ENCODE data around the gene MYL4.
A peak's percentile ranks its signal among the peaks of the same experiment; 100 is the strongest.

Gene MYL4

DNA sequence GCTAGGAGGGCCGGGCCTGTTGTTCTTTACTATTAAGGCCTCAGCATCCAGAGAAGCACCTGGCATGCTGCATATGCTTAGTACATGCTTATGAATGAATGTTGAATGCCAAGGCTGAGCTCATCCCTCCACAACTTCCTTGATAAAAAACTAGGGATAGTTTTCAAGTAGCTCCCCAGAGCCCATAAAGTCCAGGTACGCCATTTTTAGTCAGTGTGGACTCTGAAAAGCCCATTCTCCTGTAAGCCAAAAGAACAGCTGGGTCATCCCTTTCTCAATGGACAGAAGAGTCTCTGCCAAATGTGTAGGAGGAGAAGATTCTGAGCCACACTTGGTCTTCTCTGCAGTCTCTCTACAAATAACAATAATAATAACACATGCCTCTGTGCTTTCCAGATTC is 35.5 kb downstream of the MYL4 start:
- DNase-seq (ENCODE audit: low read depth), result no peak
- TF ChIP-seq, protein P1, sequence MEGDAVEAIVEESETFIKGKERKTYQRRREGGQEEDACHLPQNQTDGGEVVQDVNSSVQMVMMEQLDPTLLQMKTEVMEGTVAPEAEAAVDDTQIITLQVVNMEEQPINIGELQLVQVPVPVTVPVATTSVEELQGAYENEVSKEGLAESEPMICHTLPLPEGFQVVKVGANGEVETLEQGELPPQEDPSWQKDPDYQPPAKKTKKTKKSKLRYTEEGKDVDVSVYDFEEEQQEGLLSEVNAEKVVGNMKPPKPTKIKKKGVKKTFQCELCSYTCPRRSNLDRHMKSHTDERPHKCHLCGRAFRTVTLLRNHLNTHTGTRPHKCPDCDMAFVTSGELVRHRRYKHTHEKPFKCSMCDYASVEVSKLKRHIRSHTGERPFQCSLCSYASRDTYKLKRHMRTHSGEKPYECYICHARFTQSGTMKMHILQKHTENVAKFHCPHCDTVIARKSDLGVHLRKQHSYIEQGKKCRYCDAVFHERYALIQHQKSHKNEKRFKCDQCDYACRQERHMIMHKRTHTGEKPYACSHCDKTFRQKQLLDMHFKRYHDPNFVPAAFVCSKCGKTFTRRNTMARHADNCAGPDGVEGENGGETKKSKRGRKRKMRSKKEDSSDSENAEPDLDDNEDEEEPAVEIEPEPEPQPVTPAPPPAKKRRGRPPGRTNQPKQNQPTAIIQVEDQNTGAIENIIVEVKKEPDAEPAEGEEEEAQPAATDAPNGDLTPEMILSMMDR (IDR thresholded peaks at IDR 0.05; ENCODE audit: control insufficient read depth, insufficient read depth, low read depth, low read length, missing control alignments), result no peak

DNA sequence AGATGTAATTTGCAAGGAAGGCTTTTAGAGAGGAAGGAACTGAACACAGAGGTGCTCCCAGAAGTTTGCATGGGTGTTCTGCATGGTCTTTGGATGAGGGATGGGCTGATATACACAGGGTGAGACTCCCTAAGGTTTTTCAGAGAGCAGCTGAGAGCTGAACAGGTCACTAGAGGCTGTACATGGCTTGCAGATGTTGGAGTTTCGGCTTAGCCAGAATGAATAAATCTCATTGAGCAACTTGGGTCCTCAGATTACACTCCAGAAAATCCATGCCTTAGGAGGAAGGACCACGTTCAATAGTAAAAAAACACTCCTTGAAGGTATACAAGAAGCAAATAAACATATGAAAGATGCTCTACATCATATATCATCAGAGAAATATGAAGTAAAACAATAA is 37.0 kb downstream of the MYL4 start:
- H3K4me3 ChIP-seq (ENCODE audit: control insufficient read depth, low read depth, low read length), result no peak overlapping the region
- no peak for DNase-seq (ENCODE audit: low read depth)
- TF ChIP-seq, protein P1 (IDR thresholded peaks at IDR 0.05; ENCODE audit: control insufficient read depth, insufficient read depth, low read depth, low read length, missing control alignments), result no peak

More for the DNA sequence above, 35.5 kb downstream of the MYL4 start:
- no peak overlapping the region for H3K4me3 ChIP-seq (ENCODE audit: control insufficient read depth, low read depth, low read length)

DNA sequence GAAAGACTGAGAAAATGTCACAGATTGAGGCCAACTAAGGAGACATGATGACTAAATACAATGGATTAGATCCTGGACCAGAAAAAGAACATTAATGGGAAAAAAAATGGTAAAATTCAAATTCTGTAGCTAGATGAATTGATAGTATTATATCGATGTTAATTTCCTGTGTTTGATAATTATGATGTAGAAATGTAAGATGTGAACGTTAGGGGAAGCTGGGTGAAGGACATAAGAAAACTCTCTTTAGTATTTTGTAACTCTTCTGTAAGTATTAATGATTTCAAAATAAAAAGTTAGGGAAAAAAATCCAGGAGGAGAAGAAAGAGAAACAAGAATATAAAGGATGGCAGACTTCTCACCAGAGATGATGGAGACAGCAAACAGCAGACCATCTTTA is 41.7 kb downstream of the MYL4 start:
- no peak overlapping the region for H3K4me3 ChIP-seq (ENCODE audit: control insufficient read depth, low read depth, low read length)
- no peak for DNase-seq (ENCODE audit: low read depth)
- TF ChIP-seq, protein P1 (IDR thresholded peaks at IDR 0.05; ENCODE audit: control insufficient read depth, insufficient read depth, low read depth, low read length, missing control alignments), result no peak

DNA sequence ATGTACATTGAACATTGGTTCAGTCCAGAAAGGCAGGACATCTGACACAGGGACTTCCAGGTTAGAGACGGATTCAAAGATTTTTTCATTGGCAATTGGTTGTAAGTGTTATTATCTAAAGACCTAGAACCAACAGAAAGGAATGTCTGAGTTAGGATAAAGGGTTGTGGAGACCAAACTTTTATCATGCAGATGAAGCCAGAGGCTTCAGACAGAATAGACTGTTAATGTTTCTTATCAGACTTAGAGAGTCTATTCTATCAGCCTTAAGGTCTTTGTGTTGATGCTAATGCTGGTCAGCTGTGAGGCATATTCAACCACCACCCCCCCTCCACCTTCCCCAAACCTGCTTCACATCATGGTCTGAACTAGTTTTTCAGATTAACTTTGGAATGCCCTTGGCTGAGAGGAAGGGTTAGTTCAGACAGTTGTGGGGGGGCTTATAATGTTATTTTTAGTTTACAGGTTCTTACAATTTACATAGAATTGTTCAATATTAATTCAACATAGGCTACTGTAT is 42.3 kb downstream of the MYL4 start:
- TF ChIP-seq, protein P1 (IDR thresholded peaks at IDR 0.05; ENCODE audit: control insufficient read depth, insufficient read depth, low read depth, low read length, missing control alignments), result no peak
- H3K4me3 ChIP-seq (ENCODE audit: control insufficient read depth, low read depth, low read length), result no peak overlapping the region
- DNase-seq (ENCODE audit: low read depth), result no peak

DNA sequence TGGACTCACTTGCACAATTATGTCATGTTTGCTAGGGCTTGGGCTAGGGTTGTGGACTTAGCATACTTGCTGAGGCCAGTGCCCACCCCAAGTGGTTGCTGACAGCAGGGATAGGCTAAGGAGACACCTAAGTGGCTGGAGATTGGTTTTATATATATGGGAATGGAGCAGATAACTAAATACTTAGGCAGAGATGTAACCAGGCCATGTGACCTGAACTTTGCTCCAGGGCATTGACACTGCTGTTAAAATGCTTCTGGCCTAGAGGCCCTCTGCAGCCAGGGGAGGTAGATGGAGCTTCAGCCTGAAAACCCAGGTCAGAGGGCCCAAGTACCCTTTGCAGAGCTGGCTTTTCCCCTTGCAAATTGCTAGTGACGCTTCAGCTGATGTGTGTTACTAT is 43.1 kb downstream of the MYL4 start:
- TF ChIP-seq, protein P1 (IDR thresholded peaks at IDR 0.05; ENCODE audit: control insufficient read depth, insufficient read depth, low read depth, low read length, missing control alignments), result no peak
- H3K4me3 ChIP-seq (ENCODE audit: control insufficient read depth, low read depth, low read length), result no peak overlapping the region
- DNase-seq (ENCODE audit: low read depth), result no peak

DNA sequence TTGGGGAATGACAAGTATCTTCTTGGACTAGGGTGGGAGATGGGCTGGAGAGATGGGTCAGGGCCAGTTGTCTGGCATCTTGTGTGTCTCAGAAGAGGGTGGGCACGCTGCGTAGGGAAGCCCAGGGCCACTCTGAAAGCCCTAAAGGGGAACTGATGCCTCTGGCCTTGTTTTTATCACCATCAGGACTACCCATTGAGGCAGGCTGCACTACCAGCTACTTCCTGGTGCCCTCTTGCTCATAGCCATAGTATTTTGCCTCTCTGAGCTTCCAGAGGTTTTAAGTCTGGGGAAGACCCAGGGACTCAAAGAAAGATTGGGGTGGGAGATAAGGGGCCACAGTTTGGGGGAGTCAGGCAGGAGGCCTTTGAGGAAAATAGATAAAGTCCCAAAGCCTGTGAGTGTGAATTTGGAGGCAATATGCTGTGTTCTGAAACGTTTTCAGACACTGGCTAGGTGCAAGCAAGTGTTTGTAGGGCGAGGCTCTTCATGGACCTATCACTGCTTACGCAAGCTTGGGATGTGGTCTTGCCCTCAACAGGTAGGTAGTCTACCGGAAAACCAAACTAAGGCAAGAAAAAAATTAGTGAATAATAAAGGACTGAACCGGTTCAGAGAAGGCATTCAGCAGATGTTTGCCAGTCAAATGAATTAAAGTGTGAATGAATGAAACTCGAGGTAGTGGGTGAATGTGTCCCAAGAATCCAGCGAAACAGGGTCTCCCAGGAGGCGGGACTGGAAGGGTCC is 43.8 kb downstream of the MYL4 start:
- peak overlapping the region; percentile 50 for H3K4me3 ChIP-seq (ENCODE audit: control insufficient read depth, low read depth, low read length)
- no peak for DNase-seq (ENCODE audit: low read depth)
- TF ChIP-seq, protein P1 (IDR thresholded peaks at IDR 0.05; ENCODE audit: control insufficient read depth, insufficient read depth, low read depth, low read length, missing control alignments), result no peak

All from AG09309 (cell line).